ENCODE data around the gene PLCD3.

PLCD3 gene

GRCh38 chr17:45063198-45063597 lies 69.1 kb downstream of the PLCD3 start:
- in situ Hi-C loops (cut with MboI; ENCODE audit: low sequenced_read_pairs, unreplicated experiment) = no loop called here
- no peak for TF ChIP-seq CTCF (IDR thresholded peaks at IDR 0.05; ENCODE audit: borderline replicate concordance, control extremely low read depth, extremely low read depth, insufficient read depth, missing control alignments)
- no peak for DNase-seq (ENCODE audit: low spot score)

- in situ Hi-C loops (cut with MboI; ENCODE audit: low sequenced_read_pairs, unreplicated experiment) = no loop called here
Observed at GRCh38 chr17:45061606-45062205, 70.6 kb downstream of the PLCD3 start.

GRCh38 chr17:45060797-45061605 lies 71.3 kb downstream of the PLCD3 start, which contains the start of gene NMT1:
Gene NMT1 (plus strand): TSS chr17:45061317. CDS start chr17:45061330, 13 bp downstream.
- in situ Hi-C loops (cut with MboI; ENCODE audit: low sequenced_read_pairs, unreplicated experiment) = no loop called here

More at GRCh38 chr17:45061606-45062205, 70.6 kb downstream of the PLCD3 start:
- TF ChIP-seq CTCF (IDR thresholded peaks at IDR 0.05; ENCODE audit: borderline replicate concordance, control extremely low read depth, extremely low read depth, insufficient read depth, missing control alignments) = no peak
- DNase-seq (ENCODE audit: low spot score) = no peak

GRCh38 chr17:45060382-45060796 lies 71.9 kb downstream of the PLCD3 start:
- in situ Hi-C loops (cut with MboI; ENCODE audit: low sequenced_read_pairs, unreplicated experiment) = no loop called here
- DNase-seq (ENCODE audit: low spot score) = no peak
- no peak for TF ChIP-seq CTCF (IDR thresholded peaks at IDR 0.05; ENCODE audit: borderline replicate concordance, control extremely low read depth, extremely low read depth, insufficient read depth, missing control alignments)

More at GRCh38 chr17:45060797-45061605, 71.3 kb downstream of the PLCD3 start, which contains the start of gene NMT1:
- TF ChIP-seq CTCF (IDR thresholded peaks at IDR 0.05; ENCODE audit: borderline replicate concordance, control extremely low read depth, extremely low read depth, insufficient read depth, missing control alignments) = no peak
- peak; percentile 91 for DNase-seq (ENCODE audit: low spot score)

Data from GM13976 (cell line).